Measurements from ENCODE around the gene SLC26A8.
A peak's percentile ranks its signal among the peaks of the same experiment; 100 is the strongest.

GRCh38 chr6:36027501-36028087, 3.2 kb upstream of the SLC26A8 start, which contains the start of gene MAPK14:
- TF ChIP-seq CTCF (conservative IDR thresholded peaks at IDR 0.05 in 1 of 2, IDR thresholded peaks at IDR 0.05 in 1 of 2; ENCODE audit: extremely low read depth in 1 of 2, insufficient read depth in 1 of 2, low read depth in 1 of 2, low read length in 2 of 2) (peak; percentile 74 to 96), EZH2 (IDR thresholded peaks at IDR 0.05; ENCODE audit: borderline replicate concordance, low read length) (no peak)
